KOPT-K1 (cell line): ENCODE data around the gene TRIM33.
"Not testable (repeated sequence)": the region's sequence is repeated elsewhere in the genome, so short reads cannot be mapped to it uniquely, and the experiment has no call there.

Experiments
- H3K27ac ChIP-seq: fragments of 200-600 bp; sonication (generic); 2 replicates; pipeline ENCODE4 v1.5.1; 2016; ENCODE audit warnings: antibody characterized with exemption, mild to moderate bottlenecking, low read depth, low read length; ENCODE audit not compliant: poor library complexity, severe bottlenecking
- H3K36me3 ChIP-seq: fragments of 200-600 bp; sonication (generic); 2 replicates; pipeline ENCODE4 v1.5.1; 2017; ENCODE audit warnings: antibody characterized with exemption, mild to moderate bottlenecking, low read length, moderate library complexity; ENCODE audit not compliant: insufficient read depth
- H3K9me3 ChIP-seq: fragments of 200-600 bp; sonication (generic); 2 replicates; pipeline ENCODE4 v1.5.1; 2017; ENCODE audit warnings: antibody characterized with exemption, low read length, mild to moderate bottlenecking; ENCODE audit not compliant: insufficient read depth, poor library complexity, severe bottlenecking

TRIM33 gene

DNA sequence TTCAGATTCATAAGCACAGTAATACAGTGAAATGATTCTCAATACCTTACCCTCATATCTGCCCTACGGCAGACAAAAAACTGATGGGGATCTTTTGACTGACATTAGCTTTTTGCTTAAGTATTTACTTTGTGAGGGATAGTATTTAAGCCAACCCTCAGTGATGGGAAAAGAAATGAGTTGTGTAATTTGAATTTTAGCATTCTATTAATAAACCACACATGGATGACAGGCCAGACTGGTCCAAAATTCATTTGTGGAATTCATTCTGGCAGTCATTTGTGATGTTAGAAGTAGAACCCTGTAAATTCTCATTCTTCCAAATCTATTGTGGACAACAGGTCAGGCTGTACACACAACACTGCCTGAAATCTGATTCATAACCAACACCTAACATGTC is 14.9 kb downstream of the TRIM33 start:
- peaks cover 58% of the 10 kb centered on the region for H3K9me3 ChIP-seq
- peaks cover 71% of the 10 kb centered on the region for H3K36me3 ChIP-seq
- H3K27ac ChIP-seq: no peak overlapping the region

DNA sequence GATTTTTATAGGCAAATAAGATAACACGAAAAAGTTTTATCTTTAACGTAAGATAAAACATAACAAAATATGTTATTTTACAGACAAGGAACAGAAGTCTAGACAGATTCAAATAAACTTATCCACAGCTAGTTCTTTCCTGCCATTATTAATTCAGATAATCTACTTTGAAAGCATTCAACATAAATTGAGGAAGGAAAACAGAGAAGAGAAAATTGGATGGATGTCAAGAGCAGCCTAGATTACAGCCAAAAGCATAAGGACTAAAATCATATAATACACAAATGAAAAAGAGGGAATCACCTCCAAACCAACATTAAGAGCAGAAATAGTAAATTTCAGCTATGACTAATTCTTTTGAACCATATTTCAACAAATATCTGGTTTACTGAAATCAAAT is 15.5 kb downstream of the TRIM33 start:
- no peak overlapping the region for H3K27ac ChIP-seq
- H3K36me3 ChIP-seq: peaks cover 70% of the 10 kb centered on the region
- peaks cover 52% of the 10 kb centered on the region for H3K9me3 ChIP-seq

DNA sequence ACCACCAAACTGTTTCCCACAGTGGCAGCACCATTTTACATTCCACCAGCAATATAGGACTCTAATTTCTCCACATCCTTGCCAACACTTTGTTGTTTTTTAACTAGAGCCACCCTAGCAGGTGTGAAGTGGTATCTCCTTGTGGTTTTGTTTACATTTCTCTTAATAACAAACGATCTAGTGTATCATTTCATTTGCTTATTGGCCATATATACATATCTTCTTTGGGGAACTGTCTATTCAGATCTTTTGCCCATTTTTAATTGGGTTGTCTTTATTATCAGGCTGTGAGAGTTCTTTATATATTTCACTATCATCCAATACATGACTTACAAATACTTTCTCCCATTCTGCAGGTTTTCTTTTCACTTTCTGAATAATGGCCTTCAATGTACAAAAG is 18.0 kb downstream of the TRIM33 start:
- no peak overlapping the region for H3K27ac ChIP-seq
- peaks cover 34% of the 10 kb centered on the region for H3K9me3 ChIP-seq
- H3K36me3 ChIP-seq: peaks cover 47% of the 10 kb centered on the region

DNA sequence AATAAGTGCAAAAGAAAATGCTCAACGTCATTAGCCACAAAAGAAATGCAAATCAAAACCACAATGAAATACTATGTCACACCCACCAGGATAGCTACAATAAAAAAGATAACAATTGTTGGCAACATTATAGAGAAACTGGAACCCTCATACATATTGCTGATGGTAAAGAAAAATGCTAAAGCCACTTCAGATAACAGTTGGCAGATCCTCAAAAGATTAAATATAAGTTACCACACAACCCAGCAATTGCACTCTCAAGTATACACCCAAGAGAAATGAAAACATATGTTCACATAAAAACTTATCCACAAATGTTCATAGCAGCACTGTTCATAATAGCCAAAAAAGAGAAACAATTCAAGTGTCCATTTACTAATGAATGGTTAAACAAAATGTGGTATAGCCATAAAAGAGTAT is 20.7 kb downstream of the TRIM33 start:
- no peak overlapping the region for H3K27ac ChIP-seq
- peaks cover 35% of the 10 kb centered on the region for H3K36me3 ChIP-seq

DNA sequence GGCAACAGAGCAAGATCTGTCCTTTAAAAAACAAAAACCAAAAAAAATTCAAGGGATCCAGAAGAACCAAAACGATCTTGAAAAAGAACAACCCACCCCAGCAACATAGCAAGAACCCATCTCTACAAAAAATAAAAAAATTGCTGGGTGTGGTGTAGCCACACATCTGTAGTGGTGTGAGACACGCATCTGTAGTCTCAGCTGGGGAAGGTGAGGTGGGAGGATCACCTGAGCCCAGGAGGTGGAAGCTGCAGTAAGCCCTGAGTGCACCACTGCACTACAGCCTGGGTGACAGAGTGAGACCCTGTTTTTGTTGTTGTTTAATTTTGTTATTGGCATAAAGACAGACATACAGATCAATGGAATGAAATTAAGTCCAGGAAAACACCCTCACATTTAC is 22.3 kb downstream of the TRIM33 start:
- Histone ChIP-seq H3K9me3 (peaks cover 11% of the 10 kb centered on the region), H3K36me3 (peaks cover 20% of the 10 kb centered on the region; the same call in 1 of the 2 replicates), H3K27ac (no peak overlapping the region)

More for the DNA sequence above, 20.7 kb downstream of the TRIM33 start:
- peaks cover 26% of the 10 kb centered on the region for H3K9me3 ChIP-seq

DNA sequence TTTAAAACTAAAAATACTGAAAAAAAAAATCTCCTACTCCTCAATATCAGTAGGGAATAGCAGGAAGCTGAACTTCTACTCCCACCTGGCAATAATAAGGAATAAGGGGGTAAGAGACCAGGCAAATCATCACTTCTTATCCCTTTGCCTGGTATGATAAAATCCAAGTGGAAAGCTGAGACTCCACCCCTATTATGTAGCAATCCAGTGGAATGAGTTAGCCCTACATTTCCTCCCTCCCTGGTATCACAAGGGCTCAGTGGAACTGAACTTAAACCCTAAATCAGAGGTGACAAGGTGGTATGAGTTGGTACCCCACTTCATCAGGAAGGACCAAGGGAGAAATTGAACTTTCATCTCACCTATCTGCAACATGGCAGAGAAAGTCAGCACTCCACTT is 25.7 kb downstream of the TRIM33 start:
- Histone ChIP-seq H3K9me3 (peaks cover 28% of the 10 kb centered on the region), H3K36me3 (peaks cover 19% of the 10 kb centered on the region; the same call in 1 of the 2 replicates), H3K27ac (no peak overlapping the region)

DNA sequence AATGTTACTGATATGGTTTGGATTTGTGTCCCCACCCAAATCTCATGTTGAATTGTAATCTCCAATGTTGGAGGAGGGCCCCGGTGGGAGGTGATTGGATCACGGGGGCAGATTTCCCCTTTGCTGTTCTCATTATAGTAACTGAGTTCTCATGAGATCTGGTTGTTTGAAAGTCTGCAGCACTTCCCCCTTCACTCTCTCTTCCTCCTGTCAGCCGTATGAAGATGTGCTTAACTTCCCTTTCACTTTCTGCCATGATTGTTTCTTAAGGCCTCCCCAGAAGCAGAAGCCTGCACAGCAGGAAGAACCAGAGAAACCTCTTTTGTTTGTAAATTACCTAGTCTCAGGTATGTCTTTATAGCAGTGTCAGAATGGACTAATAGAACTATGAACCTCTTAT is 28.4 kb downstream of the TRIM33 start:
- Histone ChIP-seq H3K27ac (no peak overlapping the region), H3K9me3 (peaks cover 38% of the 10 kb centered on the region), H3K36me3 (peaks cover 19% of the 10 kb centered on the region; the same call in 1 of the 2 replicates)

DNA sequence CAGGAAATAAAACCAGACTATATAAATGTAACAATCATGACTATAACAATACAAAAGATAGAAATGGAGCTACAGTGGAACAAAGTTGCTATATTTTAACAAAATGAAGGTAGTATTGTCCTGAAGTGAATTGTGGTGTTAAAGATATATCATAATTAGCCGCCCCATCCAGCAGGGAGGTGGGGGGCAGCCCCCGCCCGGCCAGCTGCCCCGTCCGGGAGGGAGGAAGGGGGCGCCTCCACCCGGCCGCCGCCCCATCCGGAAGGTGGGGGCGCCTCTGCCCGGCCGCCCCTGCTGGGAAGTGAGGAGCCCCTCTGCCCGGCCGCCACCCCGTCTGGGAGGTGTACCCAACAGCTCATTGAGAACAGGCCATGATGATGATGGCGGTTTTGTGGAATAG is 31.4 kb downstream of the TRIM33 start:
- H3K36me3 ChIP-seq, H3K27ac ChIP-seq: not testable (repeated sequence)
- H3K9me3 ChIP-seq: peaks cover 38% of the 10 kb centered on the region

DNA sequence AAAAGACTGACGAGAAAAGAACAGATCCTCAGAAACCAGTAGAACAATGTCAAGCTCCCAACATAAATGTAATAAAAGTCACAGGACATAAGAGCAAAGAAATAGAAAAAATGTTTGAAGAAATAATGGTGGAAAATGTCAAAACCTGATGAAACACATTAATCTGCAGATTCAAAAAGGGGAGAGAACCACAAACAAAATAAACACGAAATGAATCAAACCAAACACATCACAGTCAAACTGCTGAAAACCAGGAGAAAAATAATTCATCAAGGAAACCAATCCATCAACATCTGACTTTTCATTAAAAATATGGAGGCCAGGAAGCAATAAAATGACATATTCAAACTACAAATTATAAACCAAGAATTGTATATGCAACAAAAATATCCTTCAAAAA is 31.9 kb downstream of the TRIM33 start:
- Histone ChIP-seq H3K36me3 (peaks cover 5% of the 10 kb centered on the region; the same call in 1 of the 2 replicates), H3K9me3 (peaks cover 38% of the 10 kb centered on the region)

DNA sequence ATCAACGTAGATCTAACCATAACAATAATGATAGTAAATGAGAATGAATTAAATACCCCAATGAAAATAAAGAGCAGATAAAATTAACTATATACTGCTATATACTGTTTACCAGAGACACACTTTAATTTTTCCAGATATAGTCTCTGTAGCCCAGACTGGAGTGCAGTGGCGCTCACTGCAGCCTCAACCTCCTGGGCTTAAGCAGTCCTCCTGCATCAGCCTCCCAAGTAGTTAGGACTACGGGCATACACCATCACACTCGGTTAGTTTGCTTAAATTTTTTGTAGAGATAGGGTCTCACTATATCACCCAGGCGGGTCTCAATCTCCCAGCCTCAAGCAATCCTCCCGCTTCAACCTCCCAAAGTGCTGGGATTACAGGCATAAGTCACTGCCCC is 37.2 kb downstream of the TRIM33 start:
- Histone ChIP-seq H3K36me3 (peaks cover 6% of the 10 kb centered on the region; the same call in 1 of the 2 replicates), H3K27ac (no peak overlapping the region), H3K9me3 (no peaks in the 10 kb centered on the region)

More for the DNA sequence above, 31.9 kb downstream of the TRIM33 start:
- no peak overlapping the region for H3K27ac ChIP-seq

DNA sequence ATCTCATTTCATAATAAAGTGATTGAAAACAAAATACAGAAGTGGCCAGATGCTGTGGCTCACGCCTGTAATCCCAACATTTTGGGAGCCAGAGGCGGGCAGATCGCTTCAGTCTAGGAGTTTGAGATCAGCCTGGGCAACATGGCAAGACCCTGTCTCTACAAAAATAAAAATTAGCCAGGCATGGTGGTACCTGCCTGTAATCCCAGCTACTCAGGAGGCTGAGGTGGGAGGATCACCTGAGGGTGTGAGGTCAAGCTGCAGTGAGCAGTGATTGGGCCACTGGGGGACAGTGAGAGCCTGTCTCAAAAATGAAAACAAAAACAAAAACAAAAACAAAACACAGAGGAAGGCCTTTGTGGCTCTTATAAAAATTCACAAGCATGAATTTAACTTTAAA is 38.6 kb downstream of the TRIM33 start:
- Histone ChIP-seq H3K27ac (no peak overlapping the region), H3K9me3 (no peaks in the 10 kb centered on the region), H3K36me3 (peaks cover 6% of the 10 kb centered on the region; the same call in 1 of the 2 replicates)

DNA sequence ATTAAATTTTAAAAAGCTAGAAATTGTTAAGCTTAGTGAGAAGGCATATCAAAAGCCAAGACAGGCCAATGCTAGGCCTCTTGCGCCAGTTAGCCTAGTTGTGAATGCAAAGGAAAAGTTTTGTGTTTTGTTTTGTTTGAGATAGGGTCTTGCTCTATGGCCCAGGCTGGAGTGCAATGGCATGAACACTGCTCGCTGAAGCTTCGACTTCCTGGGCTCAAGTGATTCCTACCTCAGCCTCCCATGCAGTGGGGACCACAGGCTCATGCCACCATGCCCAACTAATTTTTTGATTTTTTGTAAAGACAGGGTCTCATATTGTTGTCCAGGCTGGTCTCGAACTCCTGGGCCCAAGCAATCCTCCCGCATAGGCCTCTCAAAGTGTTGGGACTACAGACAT is 40.3 kb downstream of the TRIM33 start:
- Histone ChIP-seq H3K36me3 (peaks cover 6% of the 10 kb centered on the region; the same call in 1 of the 2 replicates), H3K27ac (no peak overlapping the region), H3K9me3 (no peaks in the 10 kb centered on the region)

DNA sequence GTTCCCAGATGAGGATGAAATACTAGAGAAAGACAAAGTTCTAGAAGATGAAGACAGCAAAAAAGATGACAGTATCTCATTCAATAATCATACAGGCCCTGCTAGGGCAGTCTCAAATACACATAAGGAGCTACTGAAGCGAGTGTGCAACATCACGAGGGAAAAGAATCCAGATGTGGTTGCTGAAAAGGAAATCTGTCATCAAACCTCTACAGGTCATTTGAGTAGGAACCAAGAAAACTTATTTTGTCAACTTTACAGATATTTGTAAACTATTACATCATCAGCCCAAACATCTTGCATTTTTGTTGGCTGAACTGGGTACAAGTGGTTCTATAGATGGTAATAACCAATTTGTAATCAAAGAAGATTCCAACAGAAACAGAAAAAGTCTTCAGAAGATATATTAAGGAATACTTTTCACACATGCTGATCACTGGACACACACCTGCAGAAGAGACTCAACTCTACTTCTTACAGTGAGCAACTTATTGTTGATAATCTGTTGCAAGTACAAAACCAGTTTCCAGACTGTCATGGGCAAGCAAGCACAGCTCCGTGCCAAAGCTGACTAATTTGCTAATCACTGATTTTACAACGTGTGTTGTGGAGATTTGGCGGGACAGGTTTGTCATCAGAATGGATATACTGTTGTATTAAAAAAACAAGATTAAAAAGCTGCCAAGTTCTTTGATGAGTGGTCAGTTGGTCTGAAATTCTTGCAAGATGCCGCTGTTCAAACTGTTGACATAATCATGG is 42.1 kb downstream of the TRIM33 start:
- Histone ChIP-seq H3K9me3 (no peaks in the 10 kb centered on the region), H3K36me3 (peaks cover 11% of the 10 kb centered on the region), H3K27ac (peak overlapping the region; percentile 53)

DNA sequence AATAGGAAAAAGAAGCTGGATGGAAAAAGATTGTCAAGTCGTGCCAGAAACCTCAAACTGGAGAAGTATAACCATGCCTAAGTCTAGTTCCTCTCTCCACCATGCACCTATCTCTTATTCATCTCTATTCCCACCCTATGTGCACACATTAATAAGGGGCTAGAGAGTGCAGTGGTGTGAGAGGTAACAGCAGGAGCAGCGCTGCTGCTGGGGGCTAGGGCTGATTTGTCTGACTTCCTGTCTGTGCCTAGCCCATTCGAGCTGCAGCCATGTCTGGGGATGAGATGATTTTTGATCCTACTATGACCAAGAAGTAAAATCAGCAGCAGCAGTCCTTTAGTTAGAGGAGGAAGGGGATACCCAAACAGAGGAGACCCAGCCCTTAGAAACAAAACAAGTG is 43.0 kb downstream of the TRIM33 start:
- peak overlapping the region; percentile 53 for H3K27ac ChIP-seq
- H3K36me3 ChIP-seq: peaks cover 18% of the 10 kb centered on the region
- no peaks in the 10 kb centered on the region for H3K9me3 ChIP-seq

DNA sequence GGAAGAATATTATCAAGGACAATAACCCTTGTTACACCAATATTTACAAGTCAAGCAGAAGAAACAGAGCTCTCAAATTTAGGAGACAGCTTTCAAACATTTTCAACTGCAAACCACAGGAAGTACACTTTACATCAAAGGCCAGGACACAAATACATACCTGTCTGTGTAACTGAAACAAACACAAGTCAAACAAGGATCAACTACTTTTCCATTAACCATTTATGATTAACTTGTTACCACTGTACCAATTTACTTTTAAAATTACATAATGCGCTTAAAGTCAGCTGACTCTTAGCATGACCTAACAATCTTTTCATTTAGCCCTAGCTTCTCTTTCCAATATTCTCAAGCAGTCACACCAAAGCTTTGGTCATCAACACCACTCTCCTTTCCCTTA is 43.5 kb downstream of the TRIM33 start:
- no peaks in the 10 kb centered on the region for H3K9me3 ChIP-seq
- peaks cover 24% of the 10 kb centered on the region for H3K36me3 ChIP-seq
- H3K27ac ChIP-seq: peak overlapping the region; percentile 53
